HG03565 (cell line): ENCODE measurements around the gene MCM3AP.

Experiments
- ATAC-seq: cut with Tn5 transposase; IDR thresholded peaks from one replicate; pipeline ENCODE4 v1.9.1; 2021; ENCODE audit warnings: mild to moderate bottlenecking, moderate library complexity; ENCODE audit not compliant: unreplicated experiment

Gene MCM3AP

DNA sequence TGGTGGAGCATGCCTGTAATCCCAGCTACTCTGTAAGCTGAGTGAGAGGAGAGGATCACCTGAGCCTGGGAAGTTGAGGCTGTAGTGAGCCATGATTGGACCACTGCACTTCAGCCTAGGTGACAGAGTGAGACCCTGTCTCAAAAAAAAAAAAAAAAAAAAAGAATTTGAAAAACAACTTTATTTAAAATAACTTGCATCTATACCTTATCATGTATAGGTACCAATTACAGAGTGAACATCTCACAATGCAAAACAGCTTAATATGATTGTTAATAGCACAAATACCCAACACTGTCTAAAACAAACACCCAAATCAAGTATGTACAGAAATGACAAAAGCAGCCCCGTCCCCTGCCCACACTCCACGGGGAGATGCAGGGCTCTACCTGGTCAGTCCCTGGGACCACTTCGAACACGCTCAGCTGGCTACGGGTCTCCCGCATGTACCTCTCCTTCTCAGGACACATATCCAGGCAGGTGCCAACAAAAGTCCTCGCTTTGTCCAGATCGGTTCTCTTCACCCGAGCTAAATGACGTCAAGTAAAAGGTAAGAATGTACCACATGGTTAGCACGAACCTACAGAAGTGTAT lies 10.5 kb downstream of the MCM3AP start:
- ATAC-seq: no peak

DNA sequence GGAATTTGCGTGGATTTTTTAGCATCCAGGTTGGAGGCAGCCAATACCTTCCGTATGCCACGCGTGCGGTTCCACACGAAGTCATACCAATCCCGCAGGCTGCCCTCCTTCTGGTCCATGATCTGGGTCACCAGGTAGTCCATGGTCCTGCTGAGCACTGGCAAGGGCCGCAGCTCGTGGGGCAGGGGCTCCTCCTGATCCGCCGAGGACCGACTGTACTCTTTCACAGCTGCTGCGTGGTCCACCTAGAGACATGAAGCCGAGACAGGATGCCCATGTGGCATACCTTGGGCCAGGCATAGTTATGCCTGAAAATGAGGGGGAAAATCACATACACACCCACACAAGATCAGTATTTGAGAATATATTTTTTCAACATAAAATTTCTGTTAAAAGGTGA lies 12.1 kb downstream of the MCM3AP start:
- ATAC-seq: no peak

DNA sequence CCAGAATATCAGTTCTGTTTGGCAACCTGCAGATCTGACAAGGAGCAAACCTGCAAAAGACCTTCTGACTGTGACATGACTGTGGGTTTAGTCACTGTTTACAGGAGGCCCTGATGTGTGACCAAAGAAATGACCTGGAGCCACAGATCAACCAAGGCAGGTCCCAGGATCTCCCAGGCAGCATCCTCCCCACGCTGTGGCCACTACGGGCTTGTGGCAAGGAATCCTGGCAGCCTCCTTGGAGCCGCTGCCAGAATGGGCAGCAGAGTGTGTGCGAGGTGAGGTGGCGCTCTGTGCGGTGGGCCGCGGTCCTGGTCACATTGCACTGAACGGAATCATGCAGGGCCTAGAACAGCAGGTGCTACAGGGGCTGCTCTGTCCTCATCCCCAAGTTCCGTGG lies 15.9 kb downstream of the MCM3AP start:
- no peak for ATAC-seq

DNA sequence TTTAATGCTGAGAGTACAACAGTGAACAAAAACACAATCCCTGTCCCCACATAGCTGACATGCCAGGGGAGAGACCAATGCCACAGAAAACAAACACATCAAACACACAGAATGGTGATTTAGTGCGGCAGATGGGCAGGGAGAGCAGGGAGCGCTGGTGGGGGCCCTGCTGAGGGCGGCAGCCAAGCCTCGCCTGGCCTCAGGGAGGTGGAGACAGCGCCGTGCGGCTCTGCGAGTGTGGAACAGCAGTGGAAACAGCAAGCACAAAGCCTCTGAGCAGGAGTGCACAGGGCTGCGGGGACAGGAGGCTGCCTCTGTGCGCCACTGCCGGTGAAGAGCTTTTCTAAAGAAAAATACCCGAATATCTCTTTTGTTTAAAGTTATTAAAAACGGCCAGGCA lies 17.0 kb downstream of the MCM3AP start:
- no peak for ATAC-seq

DNA sequence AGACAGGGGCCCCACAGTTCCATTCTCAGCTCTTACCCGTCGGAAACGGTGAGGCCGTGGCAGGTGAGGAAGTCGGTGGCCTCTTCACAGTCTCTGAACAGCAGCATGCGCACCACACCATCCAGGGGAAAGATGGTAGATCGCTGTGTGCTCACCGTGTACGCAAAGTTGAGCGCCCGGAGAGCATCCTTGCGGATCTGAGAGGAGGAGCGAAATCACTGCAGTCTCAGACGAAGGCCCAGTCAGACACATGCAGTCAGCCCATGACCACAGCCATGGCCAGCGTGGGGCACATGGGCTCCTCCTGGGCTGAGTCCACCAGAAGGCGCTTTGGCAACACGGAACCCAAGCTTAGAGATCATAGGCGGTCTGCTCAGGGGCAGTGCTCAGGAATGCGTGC lies 18.5 kb downstream of the MCM3AP start:
- ATAC-seq: no peak

DNA sequence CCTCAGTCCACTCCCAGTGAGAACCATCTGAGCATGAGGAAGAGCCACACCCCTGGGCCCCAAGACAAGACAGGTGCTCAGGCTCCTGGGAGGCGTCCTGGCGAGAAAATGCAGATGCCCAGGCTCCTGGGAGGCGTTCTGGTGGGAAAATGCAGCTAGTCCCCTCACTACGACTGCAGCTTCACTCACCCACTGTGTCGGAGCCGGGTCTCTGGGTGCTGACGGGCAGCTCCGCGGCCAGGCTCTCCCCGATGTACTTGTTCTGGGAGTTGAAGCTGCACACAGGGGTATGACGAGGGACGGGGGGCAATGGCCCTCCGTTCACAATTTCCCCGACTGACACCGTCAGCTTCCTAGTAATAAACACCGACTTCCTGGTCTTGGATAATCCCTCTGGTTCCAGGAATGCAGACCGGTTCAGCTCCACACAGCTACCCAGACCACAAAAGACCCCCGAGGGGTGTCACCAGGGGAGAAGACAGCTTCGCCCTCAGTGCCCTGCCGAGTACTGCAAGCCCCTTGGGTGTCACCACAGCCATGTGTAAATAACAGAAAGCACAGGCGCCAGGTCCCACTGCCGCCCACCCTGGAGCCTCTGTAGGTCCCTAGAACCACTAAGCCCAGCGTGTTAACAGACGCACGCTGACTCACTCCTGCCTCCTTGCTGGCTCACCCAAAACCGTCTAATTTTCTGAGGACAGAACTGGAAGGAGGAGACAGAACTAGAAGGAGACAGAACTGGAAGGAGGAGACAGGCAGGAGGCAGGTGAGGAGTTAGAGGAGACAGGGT lies 19.5 kb downstream of the MCM3AP start:
- no peak for ATAC-seq

DNA sequence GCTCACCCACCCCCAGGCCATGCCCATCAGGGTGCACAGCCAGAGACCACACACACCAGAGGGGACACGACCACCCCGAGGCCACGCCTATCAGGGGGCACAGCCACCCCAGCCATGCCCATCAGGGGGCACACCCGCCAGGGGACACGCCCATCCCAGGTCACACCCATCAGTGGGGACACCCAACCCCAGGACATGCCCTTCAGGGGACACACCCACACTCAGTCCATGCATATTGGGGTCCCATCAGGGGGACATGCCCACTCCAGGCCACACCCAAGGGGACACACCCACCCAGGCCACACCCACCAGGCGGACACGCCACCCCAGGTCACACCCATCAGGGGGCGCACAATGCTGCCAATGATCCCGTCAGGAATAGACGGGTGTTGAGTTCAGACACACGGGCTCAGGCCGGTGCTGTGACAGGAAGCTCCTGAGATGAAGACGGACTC lies 20.7 kb downstream of the MCM3AP start:
- no peak for ATAC-seq

DNA sequence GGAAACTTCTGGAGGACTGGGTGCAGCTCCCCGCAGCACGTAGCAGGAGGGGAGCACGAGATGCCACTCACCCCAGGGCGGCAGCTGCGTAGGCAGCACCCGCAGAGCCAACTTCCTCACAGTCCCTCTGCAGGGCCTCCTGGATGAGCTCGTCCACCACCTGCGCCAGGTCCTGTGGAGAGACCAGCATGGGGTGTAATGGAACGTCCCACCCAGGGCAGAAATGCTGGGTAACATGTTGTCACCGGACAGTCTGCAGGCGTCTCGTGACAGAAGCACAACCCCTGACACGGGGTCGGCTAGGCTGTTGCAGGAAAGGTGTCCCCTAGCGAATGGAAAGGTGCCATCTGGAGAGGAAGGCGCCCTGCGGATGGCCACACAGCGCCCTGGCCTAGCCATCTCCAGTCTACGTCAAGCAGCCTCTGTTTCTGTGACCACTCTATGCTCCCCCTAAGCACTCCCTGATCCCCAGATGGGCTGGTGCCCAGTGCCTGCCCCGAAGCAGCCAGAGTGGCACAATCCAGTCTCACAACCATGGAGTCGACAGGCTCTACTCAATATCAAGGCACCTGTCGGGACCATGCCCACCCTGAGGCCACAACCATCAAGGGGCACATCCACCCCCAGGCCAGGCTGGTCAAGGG lies 21.2 kb downstream of the MCM3AP start:
- no peak for ATAC-seq

DNA sequence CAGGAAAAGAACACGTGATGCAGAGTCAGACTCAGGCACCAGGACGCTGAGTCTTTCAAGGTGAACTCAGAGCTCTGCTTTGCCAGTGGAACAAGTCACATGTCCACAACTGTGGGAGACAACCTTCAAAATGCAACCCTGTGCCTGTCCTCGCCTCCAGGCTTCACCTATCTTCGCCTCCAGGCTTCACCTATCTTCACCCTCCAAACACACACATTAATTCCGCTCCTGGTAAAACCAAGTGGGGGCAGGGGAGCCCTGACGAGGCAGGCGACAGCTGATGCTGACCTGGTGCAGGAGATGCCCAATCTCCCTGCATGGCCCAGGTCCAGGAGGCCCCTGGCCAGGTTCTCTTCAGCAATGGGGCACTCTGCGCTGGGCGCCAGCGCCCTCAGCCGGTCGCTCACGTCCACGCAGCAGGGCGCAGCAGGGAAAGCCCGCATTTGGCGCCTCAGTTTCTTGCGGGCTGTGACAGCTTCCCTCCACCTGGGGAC lies 28.9 kb downstream of the MCM3AP start:
- ATAC-seq: no peak

DNA sequence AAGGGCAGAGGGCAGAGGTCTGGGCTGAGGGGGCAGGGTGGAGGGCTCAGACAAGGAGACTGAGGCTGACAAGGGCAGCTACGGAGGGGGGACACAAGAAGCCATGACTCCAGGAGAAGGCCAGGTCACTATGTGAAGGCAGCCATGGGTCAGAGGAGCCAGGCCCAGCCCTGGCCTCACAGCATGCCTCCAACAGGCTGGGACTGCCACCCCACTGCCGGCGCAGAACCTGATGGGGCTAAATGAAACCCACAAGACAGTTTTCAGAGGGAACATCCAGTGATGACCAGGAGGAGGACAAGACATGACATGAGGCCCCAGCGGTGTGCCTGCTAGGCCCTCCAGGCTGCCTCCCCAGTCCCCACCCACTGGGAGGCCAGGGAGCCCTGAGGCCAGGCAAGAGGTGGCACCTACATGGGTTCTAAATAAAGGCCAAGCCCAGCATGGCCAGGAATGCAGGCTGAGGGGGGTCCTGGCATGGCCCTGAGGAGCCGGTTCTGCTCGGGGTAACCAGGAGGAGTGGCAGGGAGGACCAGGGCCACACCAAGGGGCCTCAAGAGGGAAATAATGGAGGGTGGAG lies 29.6 kb downstream of the MCM3AP start:
- ATAC-seq: no peak

DNA sequence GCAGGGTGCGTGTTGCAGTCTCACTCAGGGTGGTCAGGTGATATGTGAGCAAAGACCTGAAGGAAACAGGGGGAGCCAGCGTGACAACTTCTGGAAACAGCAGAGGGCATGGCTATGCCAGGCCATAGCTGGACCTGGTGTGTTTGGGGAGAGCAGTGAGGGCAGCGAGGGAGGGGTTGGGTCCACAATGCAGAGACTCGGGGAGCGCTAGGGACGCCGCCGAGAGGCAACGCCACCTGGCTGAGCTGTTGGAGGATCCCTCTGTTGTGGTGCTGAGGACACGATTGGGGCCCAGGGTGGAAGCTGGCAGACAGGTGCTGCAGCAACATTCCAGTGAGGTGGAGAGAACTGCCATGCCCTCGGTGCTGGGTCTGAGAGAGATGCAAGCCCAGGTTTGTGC lies 30.2 kb downstream of the MCM3AP start:
- ATAC-seq: no peak

DNA sequence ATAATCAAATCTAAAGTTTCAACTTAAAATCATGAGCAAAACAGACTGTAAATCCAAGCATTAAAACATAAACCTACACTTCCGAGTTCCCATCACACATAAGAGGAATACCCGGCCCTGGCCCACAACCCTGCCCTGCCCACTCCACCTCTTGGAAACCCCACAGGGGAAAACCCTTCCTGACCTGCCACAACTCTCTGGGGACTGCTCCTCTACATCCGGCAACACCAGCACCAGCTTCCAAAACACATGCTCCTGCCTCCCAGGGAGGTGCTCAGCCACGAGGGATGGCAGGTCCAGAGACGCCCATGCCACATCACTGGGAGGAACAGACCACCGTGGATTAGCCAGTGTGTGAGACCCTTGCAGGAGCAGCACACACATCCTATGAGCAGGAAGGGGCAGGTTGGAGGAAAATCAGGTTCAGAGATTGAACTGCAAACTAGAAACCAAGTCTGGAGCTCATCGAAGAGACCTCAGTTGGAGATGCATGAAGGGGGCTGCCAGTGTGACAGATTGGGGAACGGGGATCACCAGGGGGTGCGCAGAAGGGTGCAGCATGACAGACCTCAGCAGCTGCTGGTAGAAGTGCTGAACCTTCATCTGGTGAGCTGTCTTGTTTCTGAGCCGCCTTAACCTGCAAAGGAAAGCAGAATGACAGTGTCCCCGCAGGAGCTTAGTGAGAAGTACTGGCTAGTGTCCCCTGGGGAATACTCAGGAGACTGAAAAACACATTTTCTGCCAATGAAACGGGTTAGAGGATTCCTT lies 31.0 kb downstream of the MCM3AP start:
- no peak for ATAC-seq

DNA sequence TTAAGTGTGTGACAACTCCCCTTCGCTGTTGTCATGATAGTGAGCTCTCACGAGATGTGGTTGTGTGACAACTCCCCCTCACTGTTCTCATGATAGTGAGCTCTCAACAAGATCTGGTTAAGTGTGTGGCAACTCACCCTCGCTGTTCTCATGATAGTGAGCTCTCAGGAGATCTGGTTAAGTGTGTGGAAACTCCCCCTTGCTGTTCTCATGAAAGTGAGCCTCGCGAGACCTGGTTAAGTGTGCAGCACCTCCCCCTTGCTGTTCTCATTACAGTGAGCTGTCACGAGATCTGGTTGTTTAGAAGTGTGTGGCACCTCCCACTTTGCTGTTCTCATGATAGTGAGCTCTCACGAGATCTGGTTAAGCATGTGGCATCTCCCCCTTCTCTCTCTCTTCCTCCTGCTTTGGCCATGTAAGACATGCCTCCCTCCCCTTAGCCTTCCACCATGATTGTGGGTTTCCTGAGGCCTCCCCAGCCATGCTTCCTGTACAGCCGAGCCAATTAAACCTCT lies 31.7 kb downstream of the MCM3AP start:
- peak; percentile 67 for ATAC-seq

DNA sequence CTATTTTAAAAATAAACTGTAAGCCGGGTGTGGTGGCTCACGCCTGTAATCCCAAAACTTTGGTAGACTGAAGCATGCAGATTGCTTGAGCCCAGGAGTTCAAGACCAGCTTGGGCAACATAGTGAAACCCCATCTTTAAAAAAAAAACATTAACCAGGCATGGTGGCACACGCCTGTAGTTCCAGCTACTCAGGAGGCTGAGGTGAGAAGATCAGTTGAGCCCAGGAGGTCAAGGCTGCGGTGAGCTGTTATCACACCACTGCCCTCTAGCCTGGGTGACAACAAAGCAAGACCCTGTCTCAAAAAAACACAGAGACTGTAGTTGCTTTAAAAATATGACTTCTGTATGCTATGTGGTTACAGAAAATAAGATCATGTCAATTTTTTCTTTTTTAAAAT lies 32.6 kb downstream of the MCM3AP start:
- no peak for ATAC-seq

DNA sequence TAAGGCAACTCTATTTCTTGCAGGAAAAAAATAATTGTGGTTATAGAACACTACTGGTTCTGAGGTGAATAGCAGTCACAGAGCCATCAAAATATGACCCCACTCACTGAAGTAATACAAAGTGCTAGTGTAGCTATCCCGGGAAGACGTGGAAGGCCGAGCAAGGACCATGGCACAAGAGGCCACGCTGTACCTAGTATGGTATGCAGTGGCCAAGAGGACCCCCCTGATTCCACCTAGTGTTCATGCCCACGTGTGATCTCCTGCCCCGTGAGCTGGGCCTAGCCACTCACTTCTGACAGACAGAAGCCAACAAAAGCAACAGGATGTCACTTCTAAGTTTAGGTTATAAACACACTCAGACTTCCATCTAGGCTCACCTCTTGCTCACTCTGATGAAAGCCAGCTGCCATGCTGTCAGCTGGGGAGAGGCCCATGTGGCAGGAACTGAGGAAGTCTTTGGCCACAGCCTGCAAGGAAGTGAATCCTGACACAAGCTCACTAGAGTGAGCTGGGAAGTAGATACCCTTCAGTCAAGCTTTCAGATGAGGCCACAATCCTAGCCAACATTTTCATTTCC lies 35.2 kb downstream of the MCM3AP start:
- ATAC-seq: no peak

DNA sequence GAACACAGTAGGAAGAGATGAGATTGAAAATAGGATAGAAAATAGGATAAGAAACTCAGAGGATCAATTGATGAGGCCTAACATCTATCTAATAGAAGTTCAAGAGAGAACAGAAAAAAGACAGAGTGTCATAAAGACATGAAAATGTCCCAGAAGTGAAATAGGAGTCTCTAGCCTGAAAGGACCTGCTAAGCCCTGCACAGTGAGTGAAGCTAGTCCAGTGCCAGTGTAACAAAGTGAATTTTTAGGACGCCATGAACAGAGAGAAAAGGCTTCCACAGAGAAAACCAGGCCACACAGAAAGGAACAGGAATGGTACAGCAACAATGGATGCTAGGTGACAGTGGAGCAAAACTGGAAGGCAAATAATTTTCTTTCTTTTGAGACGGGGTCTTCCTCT lies 36.6 kb downstream of the MCM3AP start:
- no peak for ATAC-seq

DNA sequence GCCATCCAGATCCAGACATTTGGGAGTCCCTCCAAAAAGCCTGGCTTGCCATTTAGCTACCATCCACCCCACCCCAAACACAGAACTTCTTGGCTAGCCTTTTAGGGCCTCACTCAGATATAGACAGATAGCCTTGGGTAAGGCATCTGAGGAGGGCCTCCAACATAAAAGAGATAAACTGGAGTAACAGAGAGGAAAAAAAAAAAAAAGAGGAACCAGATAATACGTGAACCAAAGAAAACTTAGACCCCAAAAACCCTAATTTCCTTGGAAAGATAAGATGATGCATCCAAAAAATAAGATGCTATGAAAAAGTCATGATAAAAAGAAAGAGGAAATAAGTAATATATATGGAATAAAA lies 37.0 kb downstream of the MCM3AP start:
- no peak for ATAC-seq

DNA sequence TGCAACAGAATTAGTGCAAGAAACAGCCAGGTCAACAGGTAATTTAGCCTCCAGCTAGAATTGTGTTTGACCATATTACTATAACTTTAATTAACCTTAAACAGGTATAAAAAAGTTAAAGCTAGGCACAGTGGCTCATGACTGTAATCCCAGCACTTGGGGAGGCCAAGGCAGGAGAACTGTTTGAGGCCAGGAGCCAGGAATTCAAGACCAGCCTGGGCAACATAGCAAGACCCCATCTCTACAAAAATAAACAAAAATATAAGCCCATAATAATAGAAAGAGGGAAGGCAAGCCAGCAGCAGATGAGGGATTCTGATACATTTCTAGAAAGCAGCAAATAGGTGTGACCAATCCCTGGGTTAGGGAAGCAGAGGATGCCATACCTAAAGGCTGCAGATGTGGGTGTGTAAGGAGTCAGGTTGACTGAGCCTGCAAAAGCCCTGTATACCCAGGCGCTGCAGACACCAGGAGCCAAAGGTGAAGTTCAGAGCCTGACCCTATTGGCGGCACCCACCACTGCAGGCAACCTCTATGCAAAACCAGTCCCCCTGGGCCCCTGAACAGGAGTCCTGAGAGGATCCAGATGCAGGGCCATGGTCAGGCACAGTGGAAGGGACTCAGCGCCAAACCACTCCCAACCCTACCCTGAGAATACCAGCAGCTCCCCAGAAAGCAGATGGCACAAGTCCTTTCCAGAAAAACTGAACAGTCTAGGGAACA lies 37.6 kb downstream of the MCM3AP start:
- no peak for ATAC-seq

DNA sequence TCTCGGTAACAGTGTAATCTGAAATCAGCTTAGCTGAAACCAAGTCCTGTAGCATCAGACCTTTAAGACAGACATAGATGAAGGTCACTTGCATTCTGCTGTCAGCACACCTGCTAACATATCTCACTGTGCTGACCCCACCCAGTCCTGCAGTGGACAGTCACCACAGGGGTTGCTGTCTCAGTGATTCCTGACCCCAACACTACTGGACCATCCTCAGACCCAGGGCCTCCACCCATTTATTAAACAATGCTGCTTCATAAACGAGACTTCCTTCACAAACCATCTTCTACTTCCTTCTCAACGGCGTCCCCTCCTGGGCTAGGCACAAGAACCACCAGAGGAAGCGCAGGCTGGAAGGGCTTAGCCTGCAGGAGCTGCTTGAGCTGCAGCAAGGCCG lies 39.1 kb downstream of the MCM3AP start:
- no peak for ATAC-seq
